NCI-H1048 (cell line): ENCODE measurements around the gene RAB5B.
"Not testable (repeated sequence)": the region's sequence is repeated elsewhere in the genome, so short reads cannot be mapped to it uniquely, and the experiment has no call there.

Experiments used
- DNase-seq: peaks from one replicate; lab custom pipeline; 2025; lab: John Stamatoyannopoulos, UW

Gene RAB5B

DNA sequence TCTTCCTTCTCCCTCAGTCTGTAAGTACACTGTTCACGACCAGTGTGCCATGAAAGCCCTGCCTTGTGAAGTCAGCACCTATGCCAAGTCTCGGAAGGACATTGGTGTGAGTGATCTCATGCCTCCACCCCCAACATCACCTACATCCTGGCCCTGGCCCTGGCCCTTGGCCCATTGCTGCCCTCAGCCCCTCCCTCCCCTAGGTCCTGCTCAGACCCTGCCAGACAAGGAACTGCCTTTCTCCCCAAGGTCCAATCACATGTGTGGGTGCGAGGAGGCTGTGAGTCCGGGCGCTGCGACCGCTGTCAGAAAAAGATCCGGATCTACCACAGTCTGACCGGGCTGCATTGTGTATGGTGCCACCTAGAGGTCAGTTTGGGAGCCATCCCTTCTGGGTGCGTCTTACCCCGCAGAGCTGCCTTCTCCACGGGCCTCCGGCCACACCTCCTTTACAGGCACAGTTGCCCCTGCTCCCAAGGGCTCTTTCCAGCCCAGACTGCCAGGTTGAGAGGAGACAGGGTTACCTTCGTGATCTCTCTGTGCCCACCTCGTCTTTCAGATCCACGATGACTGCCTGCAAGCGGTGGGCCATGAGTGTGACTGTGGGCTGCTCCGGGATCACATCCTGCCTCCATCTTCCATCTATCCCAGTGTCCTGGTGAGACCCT is 33.7 kb upstream of the RAB5B start:
- peak; percentile 53 for DNase-seq

DNA sequence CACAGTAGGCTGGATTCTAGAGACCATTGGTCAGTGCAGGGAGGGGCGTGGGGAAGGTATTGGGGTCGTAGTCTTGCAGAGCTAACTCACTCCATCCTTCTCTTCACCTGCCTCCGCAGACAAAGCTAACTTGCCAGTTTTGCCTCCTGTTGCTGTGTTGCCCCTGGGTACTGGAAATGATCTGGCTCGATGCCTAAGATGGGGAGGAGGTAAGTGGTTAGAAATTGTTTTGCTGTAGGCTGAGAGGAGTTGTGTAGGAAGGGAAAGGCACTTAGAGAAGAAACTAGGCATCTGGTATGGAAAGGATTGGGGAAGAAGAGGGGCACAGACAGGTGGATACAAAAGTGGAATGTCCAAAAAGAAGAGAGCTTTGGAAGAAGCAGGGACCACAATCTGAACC is 31.8 kb upstream of the RAB5B start:
- DNase-seq, result no peak

DNA sequence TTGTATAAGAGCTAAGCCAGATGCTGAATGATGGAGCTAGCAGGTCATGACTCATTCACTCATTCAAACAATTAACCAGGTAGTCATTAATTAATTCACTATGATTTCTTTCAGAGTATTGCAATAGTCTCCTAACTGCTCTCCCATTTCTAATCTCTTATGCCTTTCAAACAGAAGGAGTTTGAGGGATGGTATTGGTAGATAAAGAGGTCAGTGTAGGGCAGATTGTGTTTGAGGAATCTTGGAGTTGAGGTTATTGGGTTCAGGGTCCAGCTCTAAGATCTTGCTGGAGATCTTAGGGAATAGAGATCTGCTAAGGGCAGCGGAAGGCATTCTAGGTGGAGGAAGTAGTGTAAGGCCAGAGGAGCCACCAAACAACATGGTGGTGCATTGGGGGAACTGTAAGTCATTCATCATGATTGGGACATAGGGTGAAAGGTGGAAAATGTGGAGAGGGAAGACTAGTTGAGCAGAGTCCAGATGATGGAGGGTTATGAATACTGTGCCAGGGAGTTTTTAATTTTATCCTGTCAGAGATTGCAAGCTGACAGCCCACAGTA is 31.2 kb upstream of the RAB5B start:
- no peak for DNase-seq

DNA sequence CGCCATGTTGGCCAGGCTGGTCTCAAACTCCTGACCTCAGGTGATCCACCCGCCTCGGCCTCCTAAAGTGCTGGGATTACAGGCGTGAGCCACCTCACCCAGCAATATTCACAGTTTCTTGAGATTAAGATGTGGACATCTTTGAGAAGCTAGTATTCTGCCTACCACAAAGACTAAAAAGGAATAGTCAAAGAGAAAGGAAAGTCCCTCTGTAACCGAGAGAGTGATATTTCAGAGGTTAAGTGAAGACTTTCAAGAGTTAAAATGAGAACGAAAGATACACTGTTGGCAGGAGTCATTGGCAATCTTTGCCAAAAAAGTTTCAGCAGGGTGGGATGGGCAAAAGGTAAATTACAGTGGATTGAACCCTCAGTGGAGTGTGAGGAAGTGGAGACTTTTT is 27.3 kb upstream of the RAB5B start:
- DNase-seq, result no peak

DNA sequence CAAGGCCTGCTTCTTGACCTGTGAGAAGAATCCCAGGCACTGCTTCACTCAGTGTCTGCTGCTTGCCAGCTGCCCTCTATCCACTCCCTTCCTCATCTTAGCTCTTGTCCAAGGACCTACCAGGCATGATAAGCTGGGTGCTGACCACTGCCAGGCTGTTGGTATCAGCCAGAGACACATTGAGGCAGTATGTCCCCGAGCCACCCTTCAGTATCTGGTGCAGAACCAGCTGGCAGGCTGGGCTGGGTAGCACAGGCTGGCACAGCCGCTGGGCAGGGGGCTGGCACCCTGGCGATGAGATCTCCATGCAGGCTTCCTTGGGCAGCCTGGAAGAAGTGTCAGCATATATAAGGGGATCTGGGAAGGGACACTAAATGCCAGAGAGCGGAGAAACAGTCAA is 18.5 kb upstream of the RAB5B start:
- DNase-seq, result no peak

DNA sequence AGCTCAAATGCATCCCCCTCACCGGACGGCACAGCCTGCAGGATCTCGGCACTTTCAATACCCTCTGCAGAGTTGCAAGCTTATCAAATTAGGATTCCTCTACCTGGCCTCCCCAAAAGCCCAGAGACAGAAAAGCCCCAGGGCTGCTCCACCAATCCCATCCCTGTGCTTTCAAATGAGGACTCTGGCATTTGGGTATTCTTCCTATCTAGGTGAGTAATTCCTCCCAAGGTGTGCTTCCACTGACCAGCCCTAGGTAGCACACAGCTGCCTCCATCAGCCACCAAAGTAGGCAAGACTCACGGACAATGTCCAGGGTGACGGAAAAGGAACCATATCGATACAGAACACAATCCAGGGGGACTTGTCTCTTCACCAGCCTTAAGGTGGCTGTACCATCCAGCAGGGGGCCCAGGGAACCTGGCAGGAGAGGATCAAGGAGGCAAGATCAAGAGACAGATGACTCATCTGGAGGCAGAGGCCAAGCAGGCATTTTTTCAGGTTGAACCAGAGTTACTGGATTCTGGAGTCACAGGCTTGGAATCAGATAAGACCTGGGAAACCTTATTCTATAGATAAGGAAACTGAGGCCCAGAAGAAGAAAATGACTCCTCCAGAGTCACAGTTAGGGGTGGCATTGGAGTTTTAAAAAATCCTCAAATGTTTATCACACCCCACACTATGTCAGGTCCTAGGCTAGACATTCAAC is 17.9 kb upstream of the RAB5B start:
- DNase-seq, result no peak

DNA sequence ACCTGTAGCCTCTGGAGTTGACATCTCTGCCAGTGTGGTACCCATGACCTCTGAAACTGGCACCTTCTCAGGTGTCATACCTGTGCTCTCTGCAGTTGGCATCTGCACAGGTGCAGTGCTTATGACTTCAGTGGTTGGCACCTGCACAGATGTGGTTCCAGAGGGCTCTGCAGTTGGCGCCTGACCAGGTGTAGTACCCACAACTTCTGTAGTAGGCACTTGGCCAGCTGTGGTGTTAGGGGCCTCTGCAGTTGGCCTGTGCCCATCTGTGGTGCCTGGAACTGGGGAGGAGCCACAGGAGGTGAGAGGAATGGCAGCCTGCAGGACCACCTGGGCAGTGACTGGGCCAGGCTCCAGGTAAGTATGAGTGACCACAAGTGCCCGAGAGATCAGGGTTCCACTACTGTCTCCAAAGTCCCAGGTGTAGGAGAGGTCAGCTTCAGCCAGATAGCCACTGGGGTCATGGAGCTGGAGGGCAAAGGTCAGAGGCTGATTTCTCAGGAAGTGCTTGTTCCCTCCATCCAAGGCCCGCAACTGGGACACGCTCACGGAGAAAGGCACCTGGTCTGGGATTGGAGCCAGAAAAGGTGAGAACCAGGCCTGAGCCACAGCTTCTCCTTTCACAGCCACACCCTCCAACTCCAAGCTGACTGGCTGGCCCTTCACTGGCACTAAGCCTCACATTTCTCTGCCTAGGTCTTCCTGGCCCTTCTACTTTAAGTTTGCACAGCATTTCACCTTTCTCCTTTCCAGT is 16.6 kb upstream of the RAB5B start:
- no peak for DNase-seq

DNA sequence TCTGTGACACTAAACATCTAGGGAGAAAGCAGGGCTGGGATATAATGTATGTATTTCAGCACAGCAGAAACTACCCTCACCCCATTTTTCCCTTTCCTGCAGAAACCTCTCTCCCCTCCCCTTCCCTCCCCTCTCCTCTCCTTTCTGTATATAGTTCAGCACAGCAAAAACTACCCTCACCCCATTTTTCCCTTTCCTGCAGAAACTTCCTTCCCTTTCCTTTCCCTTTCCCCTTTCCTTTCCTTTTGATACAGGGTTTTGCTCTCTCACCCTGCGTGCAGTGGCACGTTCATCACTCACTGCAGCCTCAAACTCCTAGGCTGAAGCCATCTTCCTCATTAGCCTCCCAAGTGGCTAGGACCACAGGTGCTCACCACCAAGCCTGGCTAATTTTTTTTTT is 10.1 kb upstream of the RAB5B start:
- DNase-seq, result no peak

DNA sequence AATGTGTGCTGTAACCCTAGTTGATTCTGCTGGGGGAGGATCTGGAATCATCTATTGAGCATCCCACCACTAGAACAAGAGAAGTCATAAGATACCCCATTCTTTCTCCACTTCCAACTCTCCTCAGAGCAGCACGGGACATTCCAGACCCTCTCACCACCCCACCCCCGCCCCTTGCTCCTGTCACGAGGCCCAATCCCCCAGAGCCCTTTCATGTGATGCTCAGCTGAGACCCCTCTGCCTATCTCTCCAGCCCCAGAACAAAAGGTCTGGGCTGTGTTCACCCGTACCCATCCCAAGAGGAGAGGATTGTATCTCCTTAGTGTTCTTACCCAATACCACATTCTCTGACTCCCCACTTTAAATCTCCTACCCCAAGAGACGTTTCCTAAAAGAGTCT is 8.6 kb upstream of the RAB5B start:
- no peak for DNase-seq

DNA sequence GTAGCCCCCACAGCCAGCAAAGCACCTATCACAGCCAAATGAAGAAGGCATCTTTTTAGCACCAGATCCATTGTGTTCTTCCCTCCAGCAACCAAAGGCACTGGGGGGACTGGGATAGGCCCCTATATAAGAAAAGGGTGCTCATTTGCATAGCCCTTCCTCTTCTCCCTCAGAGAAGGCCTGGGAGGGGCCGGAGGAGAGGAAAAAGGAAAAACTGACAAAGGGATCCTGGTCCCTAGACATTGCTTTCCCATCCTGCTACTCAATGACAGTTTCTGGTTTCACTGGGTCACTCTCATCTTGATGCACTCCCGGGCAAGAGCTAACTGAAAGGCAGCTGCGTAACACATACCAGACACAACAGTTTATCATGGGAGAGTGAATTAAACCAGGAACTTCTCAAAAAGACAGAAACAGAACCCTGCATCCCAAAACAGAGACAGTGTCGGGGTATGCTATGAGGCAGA is 7.9 kb upstream of the RAB5B start, which contains the start of gene PMEL:
Gene PMEL, minus strand, starts transcription at position 102 of the 467 bp plus-strand sequence. Its CDS starts 31 bp downstream, at position 71.
- DNase-seq, result no peak

DNA sequence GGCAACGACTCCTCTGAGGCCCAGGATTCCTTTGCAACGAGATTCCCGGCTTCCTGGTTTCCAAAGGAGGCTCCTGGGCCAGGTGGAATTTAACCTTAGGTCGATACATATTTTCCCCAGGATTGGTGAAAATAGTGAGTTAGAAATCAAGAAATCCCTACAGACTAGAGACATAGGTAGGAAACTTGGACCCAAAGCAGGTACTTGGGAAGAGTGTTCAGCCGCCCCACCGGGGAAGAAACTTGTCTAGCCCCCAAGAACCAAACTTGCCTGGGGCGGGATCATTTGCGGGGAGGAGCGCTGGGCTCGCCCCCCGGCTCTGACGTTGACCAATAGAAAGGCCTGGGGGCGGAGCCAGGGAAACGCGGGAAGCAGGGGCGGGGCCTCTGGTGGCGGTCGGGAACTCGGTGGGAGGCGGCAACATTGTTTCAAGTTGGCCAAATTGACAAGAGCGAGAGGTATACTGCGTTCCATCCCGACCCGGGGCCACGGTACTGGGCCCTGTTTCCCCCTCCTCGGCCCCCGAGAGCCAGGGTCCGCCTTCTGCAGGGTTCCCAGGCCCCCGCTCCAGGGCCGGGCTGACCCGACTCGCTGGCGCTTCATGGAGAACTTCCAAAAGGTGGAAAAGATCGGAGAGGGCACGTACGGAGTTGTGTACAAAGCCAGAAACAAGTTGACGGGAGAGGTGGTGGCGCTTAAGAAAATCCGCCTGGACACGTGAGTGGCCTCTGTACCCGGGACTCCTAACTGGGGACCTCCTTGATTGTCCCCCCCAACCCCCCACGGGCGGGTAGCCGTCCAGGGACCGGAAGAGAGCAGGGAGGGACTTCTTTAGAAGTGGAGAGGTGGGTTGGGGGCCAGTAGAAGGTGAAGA is 7.2 kb upstream of the RAB5B start, which contains the start of gene CDK2:
Gene CDK2, plus strand, starts transcription at position 423 of the 874 bp plus-strand sequence. Its CDS starts 179 bp downstream, at position 602.
- peak; percentile 77 for DNase-seq

DNA sequence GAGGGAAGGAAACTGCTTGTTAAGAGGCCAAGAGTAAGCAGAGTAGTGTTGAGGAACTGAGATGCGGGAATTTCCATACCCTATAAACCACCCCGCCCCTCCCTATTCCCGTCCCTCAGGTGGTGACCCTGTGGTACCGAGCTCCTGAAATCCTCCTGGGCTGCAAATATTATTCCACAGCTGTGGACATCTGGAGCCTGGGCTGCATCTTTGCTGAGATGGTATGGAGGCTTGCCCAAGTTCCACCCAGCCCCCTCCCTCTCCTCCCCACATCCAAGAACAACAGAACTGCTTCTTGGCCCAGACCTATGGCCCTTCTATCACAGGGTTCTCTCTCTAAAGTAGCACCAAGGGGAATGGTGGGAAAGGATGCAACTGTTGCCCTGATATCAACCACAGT is 4.5 kb upstream of the RAB5B start:
- no peak for DNase-seq

DNA sequence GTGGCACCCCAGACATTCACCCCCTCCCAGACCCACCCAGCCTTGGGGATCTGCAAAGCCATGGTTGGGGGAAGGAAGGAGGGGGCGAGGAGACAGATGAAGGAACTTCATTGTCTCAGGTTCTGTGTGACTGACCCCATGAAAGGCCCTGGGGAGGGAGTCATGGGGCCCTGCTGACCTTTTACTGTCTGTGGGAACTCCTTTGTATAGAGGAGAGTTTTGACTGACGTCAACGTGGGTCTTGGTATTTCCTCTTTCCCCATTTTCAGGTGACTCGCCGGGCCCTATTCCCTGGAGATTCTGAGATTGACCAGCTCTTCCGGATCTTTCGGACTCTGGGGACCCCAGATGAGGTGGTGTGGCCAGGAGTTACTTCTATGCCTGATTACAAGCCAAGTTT is 3.1 kb upstream of the RAB5B start:
- no peak for DNase-seq

DNA sequence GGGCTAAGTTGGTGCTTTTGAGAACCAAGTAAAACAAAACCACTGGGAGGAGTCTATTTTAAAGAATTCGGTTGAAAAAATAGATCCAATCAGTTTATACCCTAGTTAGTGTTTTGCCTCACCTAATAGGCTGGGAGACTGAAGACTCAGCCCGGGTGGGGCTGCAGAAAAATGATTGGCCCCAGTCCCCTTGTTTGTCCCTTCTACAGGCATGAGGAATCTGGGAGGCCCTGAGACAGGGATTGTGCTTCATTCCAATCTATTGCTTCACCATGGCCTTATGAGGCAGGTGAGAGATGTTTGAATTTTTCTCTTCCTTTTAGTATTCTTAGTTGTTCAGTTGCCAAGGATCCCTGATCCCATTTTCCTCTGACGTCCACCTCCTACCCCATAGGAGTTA is 1.8 kb upstream of the RAB5B start:
- DNase-seq, result no peak

DNA sequence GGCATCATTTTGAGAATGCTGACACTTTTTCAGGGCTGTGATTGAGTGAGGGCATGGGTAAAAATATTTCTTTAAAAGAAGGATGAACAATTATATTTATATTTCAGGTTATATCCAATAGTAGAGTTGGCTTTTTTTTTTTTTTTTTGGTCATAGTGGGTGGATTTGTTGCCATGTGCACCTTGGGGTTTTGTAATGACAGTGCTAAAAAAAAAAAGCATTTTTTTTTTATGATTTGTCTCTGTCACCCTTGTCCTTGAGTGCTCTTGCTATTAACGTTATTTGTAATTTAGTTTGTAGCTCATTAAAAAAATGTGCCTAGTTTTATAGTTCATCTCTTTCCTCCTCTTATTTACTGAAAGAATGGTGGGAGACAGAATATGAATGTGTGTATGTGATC is 1.4 kb upstream of the RAB5B start:
- no peak for DNase-seq

DNA sequence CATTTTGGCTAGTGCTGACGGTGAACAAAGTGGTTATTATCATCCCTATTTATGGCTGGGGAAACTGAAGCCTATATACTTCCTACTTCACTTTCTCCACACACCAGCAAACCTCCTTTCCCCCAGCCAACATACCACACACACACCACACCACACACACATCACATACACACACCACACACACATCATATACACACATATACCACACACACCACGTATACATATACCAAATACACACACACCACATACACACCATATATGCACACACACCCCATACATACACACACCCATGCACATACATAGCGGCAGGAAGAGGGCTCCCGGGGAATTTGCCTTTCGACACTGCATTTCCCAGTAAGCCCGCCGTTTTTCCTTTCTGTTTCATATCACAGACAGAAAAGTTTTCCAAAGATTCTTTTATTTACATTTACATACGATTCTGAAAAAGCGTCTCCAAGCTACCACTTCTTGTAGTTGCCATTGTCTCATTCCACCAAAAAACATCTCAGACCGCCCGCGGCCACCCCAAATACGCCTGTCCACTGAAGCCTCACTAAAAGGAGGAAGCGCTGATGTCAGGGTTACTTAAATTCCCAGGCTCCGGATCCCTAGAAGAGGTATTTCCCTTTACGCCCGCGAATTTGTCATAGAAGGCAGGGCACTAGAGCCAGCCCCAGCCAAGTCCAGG is 823 bp upstream of the RAB5B start:
- DNase-seq, result no peak

DNA sequence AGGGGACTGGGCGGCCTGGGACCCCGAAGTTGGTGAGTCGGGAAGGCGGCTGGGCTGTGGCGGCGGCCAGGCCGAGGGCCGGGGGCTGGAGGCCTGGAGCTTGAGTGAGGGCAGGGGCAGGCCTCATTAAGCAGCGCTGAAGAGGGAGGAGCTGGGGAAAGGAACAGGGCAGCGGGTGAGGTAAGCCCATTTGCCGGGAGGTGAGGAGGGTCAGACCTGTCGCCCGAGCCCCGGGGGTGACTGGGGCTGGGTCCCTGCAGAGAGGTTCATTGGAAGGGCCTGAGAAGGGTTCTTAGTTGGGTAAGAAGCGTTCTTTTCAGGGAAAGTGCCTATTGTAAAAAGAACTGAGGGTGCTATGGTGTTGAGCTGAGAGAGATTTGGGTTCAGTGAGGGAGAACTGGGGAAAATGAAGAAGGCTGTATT is 441 bp downstream of the RAB5B start:
- no peak for DNase-seq

DNA sequence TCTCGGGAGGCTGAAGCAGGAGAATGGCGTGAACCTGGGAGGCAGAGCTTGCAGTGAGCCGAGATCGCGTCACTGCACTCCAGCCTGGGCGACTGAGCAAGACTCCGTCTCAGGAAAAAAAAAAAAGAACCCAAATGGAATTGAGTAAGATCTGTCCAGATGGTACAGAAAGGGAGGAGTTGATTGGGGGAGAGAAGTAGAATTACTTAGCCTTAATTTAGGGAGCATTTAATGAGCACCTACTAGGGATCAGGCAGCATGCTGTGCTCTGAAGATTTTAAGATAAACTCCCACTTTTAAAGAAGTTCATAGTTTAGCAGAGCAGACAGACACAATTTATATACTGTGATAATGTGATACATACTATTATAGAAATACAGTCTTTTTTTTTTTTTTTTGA is 4.5 kb downstream of the RAB5B start:
- no peak for DNase-seq

DNA sequence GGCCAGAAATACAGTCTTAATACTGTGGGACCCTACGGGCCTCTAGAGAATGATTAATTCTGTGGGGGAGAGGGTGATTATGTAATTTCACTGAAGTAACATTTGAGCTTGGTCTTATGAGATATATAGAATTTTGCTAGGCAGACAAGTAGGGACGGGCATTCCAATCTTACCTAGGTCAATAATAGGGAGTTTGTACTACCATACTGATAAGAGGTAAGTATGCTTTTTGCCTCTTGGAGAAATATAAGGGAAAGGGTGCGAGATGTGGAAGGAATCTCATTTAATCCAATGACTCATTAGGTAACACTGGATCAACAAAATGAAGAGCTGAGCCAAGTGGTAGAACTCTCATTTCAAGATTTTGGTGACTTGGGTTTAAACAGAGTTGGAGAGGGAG is 5.2 kb downstream of the RAB5B start:
- no peak for DNase-seq

DNA sequence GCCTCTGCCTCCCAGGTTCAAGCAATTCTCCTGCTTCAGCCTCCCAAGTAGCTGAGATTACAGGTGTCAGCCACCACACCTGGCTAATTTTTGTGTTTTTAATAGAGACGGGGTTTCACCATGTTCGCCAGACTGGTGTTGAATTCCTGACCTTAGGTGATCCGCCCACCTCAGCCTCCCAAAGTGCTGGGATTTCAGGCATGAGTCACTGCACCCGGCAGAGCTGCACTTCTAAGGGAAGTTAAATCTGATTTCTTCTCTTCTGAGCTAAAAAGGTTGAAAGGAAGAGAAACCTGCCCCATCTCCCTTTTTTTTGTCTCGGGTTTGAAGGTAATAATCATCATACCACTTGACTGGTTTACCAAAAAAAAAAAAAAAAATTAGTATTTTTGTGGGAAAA is 8.0 kb downstream of the RAB5B start:
- not testable (repeated sequence) for DNase-seq
